SH-SY5Y (cell line): Measurements from ENCODE around the gene ENOX1.

ENCODE experiments used
- GATA2 ChIP-seq: IDR thresholded peaks from 2 replicates; pipeline ENCODE4 v1.6.1; 2011; ENCODE audit warnings: mild to moderate bottlenecking, low read depth, low read length
- GATA3 ChIP-seq: IDR thresholded peaks from 2 replicates; pipeline ENCODE4 v1.6.1; 2011; ENCODE audit warnings: low read depth, mild to moderate bottlenecking, low read length, moderate library complexity

Gene ENOX1

GRCh38 chr13:43686557-43686956, 100.2 kb downstream of the ENOX1 start:
- TF ChIP-seq GATA2 (no peak), GATA3 (no peak)

GRCh38 chr13:43684963-43685725, 101.6 kb downstream of the ENOX1 start:
- TF ChIP-seq GATA2 (no peak), GATA3 (no peak)

GRCh38 chr13:43682701-43683100, 104.1 kb downstream of the ENOX1 start:
- TF ChIP-seq GATA3 (no peak), GATA2 (no peak)

GRCh38 chr13:43676320-43676719, 110.5 kb downstream of the ENOX1 start:
- TF ChIP-seq GATA3 = no peak

GRCh38 chr13:43675577-43675976, 111.2 kb downstream of the ENOX1 start:
- TF ChIP-seq GATA2 (no peak), GATA3 (no peak)

- no peak for TF ChIP-seq GATA2
Observed at GRCh38 chr13:43669964-43670363, 116.8 kb downstream of the ENOX1 start.

- TF ChIP-seq GATA2 (no peak), GATA3 (no peak)
Observed at GRCh38 chr13:43669101-43669500, 117.7 kb downstream of the ENOX1 start.

GRCh38 chr13:43666403-43666802, 120.4 kb downstream of the ENOX1 start:
- no peak for TF ChIP-seq GATA2
- no peak for TF ChIP-seq GATA3

- peak; percentile 94 for TF ChIP-seq GATA2
- peak; percentile 92 for TF ChIP-seq GATA3
Observed at GRCh38 chr13:43665388-43665787, 121.4 kb downstream of the ENOX1 start.

GRCh38 chr13:43664700-43665191, 122.0 kb downstream of the ENOX1 start:
- TF ChIP-seq GATA3 = no peak
- no peak for TF ChIP-seq GATA2

- TF ChIP-seq GATA3 (no peak), GATA2 (no peak)
Observed at GRCh38 chr13:43663474-43664090, 123.2 kb downstream of the ENOX1 start.

- TF ChIP-seq GATA3 = no peak
- TF ChIP-seq GATA2 = no peak
Observed at GRCh38 chr13:43662976-43663375, 123.8 kb downstream of the ENOX1 start.

- TF ChIP-seq GATA3 = no peak
- no peak for TF ChIP-seq GATA2
Observed at GRCh38 chr13:43661161-43661830, 125.5 kb downstream of the ENOX1 start.

GRCh38 chr13:43657485-43657884, 129.3 kb downstream of the ENOX1 start:
- TF ChIP-seq GATA3 (no peak), GATA2 (no peak)

- TF ChIP-seq GATA2 (no peak), GATA3 (no peak)
Observed at GRCh38 chr13:43653980-43654379, 132.8 kb downstream of the ENOX1 start.
